ENCODE measurements around the gene PLA2G6.

GRCh38 chr22:38177044-38177443 is 4.6 kb downstream of the PLA2G6 start:
- TF ChIP-seq EP300 (IDR thresholded peaks at IDR 0.05) = no peak
- TF ChIP-seq BCL3 (IDR thresholded peaks at IDR 0.05) = no peak
